Measurements from ENCODE around the gene ACTL9.

Gene ACTL9, protein sequence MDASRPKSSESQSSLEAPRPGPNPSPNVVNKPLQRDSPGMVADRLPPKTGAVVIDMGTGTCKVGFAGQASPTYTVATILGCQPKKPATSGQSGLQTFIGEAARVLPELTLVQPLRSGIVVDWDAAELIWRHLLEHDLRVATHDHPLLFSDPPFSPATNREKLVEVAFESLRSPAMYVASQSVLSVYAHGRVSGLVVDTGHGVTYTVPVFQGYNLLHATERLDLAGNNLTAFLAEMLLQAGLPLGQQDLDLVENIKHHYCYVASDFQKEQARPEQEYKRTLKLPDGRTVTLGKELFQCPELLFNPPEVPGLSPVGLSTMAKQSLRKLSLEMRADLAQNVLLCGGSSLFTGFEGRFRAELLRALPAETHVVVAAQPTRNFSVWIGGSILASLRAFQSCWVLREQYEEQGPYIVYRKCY

DNA sequence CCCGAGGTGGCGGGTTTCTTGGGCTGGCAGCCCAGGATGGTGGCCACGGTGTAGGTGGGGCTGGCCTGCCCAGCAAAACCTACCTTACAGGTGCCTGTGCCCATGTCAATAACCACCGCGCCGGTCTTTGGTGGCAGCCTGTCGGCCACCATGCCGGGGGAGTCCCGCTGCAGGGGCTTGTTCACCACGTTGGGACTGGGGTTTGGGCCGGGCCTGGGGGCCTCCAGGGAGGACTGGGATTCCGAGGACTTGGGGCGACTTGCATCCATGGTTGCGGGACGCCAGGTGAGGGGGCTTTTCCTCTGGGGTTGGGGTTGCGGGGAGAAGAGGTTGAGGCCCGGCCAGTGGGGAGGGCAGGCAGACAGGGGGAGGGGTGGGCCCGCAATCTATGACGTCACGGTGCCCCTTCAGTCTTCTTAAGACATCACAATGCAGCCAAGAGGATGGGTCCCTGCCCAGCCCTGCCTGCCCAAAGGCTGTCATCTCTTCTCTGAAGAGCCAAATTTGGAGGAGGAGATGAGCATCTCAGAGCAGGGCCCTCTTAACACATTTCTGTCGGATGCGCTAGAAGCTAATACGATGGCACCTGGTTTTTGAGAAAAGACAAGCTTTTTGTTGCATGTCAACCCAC is at the start of gene ACTL9:
TSS of gene ACTL9 (minus strand) at position 363 of the 631 bp plus-strand sequence. CDS start at position 269, 94 bp downstream.
- TF ChIP-seq GATA2 (IDR thresholded peaks at IDR 0.05; ENCODE audit: low read depth, low read length) (no peak), GATA3 (IDR thresholded peaks at IDR 0.05; ENCODE audit: low read depth, low read length) (no peak)

GRCh38 chr19:8738377-8738776 is 39.8 kb upstream of the ACTL9 start:
- TF ChIP-seq GATA2 (IDR thresholded peaks at IDR 0.05; ENCODE audit: low read depth, low read length): no peak
- no peak for TF ChIP-seq GATA3 (IDR thresholded peaks at IDR 0.05; ENCODE audit: low read depth, low read length)

DNA sequence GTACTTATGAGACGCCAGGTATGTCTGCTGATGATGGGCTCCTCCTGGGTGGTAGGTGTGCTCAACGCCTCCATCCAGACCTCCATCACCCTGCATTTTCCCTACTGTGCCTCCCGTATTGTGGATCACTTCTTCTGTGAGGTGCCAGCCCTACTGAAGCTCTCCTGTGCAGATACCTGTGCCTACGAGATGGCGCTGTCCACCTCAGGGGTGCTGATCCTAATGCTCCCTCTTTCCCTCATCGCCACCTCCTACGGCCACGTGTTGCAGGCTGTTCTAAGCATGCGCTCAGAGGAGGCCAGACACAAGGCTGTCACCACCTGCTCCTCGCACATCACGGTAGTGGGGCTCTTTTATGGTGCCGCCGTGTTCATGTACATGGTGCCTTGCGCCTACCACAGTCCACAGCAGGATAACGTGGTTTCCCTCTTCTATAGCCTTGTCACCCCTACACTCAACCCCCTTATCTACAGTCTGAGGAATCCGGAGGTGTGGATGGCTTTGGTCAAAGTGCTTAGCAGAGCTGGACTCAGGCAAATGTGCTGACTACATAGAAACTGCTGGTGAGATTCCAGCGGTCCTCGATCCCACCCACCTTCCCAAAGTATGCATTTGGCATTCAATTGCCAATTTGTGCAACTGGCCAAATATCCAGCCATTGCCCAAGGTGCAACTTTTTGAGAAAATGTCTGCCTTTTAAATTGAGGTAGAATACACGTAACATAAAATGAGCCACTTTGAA is 33.0 kb upstream of the ACTL9 start:
- TF ChIP-seq GATA2 (IDR thresholded peaks at IDR 0.05; ENCODE audit: low read depth, low read length): no peak
- no peak for TF ChIP-seq GATA3 (IDR thresholded peaks at IDR 0.05; ENCODE audit: low read depth, low read length)

- no peak for TF ChIP-seq GATA2 (IDR thresholded peaks at IDR 0.05; ENCODE audit: low read depth, low read length)
- TF ChIP-seq GATA3 (IDR thresholded peaks at IDR 0.05; ENCODE audit: low read depth, low read length): no peak
Measured at GRCh38 chr19:8724276-8724675, 25.7 kb upstream of the ACTL9 start.

- TF ChIP-seq GATA2 (IDR thresholded peaks at IDR 0.05; ENCODE audit: low read depth, low read length) (no peak), GATA3 (IDR thresholded peaks at IDR 0.05; ENCODE audit: low read depth, low read length) (no peak)
Measured at GRCh38 chr19:8722032-8722431, 23.4 kb upstream of the ACTL9 start.

GRCh38 chr19:8721334-8721733 is 22.7 kb upstream of the ACTL9 start, which contains the start of gene OR2Z1:
TSS of gene OR2Z1 (plus strand) at chr19:8721634. CDS start at chr19:8731029, 9,395 bp downstream.
- TF ChIP-seq GATA3 (IDR thresholded peaks at IDR 0.05; ENCODE audit: low read depth, low read length) (no peak), GATA2 (IDR thresholded peaks at IDR 0.05; ENCODE audit: low read depth, low read length) (no peak)

GRCh38 chr19:8705742-8706141 is 7.1 kb upstream of the ACTL9 start:
- TF ChIP-seq GATA2 (IDR thresholded peaks at IDR 0.05; ENCODE audit: low read depth, low read length) (no peak), GATA3 (IDR thresholded peaks at IDR 0.05; ENCODE audit: low read depth, low read length) (no peak)

GRCh38 chr19:8703223-8703622 is 4.6 kb upstream of the ACTL9 start:
- TF ChIP-seq GATA3 (IDR thresholded peaks at IDR 0.05; ENCODE audit: low read depth, low read length): no peak
- TF ChIP-seq GATA2 (IDR thresholded peaks at IDR 0.05; ENCODE audit: low read depth, low read length): no peak

DNA sequence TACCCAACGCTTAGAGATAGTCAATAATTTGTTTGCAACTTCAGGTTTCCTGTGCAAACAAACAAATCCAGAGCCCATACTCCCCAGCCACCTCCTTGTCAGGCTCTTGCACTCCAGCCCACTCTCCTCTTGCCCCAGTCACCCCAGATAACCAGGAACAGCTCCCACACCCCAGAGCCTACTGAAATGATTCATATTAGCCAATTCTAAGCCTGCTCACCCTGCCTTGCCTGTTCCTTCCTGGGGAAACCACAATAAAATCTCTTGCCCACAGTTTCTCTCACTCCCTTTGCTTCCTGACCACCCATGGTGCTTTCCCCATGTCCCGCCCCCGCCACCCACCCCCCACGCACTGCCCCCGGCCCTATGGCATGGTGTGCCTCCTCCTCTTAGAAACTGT is 3.8 kb upstream of the ACTL9 start:
- TF ChIP-seq GATA3 (IDR thresholded peaks at IDR 0.05; ENCODE audit: low read depth, low read length) (no peak), GATA2 (IDR thresholded peaks at IDR 0.05; ENCODE audit: low read depth, low read length) (no peak)

GRCh38 chr19:8700956-8701355 is 2.4 kb upstream of the ACTL9 start:
- no peak for TF ChIP-seq GATA2 (IDR thresholded peaks at IDR 0.05; ENCODE audit: low read depth, low read length)
- no peak for TF ChIP-seq GATA3 (IDR thresholded peaks at IDR 0.05; ENCODE audit: low read depth, low read length)

DNA sequence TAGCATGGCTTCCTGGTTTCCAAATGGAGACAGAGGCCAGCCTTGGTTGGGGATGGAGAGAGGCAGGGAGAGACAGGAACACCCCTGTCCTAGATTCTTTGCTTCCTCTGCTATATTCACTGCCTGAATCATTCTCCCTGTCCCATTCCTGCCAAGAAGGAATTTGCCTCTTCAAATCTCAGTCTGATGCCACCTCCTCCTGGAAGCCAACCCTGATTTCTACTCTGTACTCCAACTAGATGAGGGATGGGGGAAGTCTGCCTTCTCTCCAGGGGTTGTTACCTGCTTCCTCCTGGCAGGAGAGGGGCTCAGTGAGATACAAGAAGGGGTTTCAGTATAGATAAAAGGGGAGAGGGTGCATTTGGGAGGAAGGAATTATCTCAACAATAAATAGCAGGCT is 1.3 kb upstream of the ACTL9 start:
- TF ChIP-seq GATA3 (IDR thresholded peaks at IDR 0.05; ENCODE audit: low read depth, low read length): no peak
- no peak for TF ChIP-seq GATA2 (IDR thresholded peaks at IDR 0.05; ENCODE audit: low read depth, low read length)

DNA sequence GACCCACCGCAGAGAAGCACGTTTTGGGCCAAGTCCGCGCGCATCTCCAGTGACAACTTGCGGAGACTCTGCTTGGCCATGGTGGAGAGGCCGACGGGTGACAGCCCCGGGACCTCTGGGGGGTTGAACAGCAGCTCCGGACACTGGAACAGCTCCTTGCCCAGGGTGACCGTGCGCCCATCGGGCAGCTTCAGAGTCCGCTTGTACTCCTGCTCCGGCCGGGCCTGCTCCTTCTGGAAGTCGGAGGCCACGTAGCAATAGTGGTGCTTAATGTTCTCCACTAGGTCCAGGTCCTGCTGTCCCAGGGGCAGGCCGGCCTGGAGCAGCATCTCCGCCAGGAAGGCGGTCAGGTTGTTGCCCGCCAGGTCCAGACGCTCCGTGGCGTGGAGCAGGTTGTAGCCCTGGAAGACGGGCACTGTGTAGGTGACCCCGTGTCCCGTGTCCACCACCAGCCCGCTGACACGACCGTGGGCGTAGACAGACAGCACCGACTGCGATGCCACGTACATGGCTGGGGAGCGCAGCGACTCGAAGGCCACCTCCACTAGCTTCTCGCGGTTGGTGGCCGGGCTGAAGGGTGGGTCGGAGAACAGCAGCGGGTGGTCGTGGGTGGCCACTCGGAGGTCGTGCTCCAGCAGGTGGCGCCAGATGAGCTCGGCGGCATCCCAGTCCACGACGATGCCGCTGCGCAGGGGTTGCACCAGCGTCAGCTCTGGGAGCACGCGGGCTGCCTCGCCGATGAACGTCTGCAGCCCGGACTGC is 743 bp downstream of the ACTL9 start:
- no peak for TF ChIP-seq GATA3 (IDR thresholded peaks at IDR 0.05; ENCODE audit: low read depth, low read length)
- TF ChIP-seq GATA2 (IDR thresholded peaks at IDR 0.05; ENCODE audit: low read depth, low read length): no peak

DNA sequence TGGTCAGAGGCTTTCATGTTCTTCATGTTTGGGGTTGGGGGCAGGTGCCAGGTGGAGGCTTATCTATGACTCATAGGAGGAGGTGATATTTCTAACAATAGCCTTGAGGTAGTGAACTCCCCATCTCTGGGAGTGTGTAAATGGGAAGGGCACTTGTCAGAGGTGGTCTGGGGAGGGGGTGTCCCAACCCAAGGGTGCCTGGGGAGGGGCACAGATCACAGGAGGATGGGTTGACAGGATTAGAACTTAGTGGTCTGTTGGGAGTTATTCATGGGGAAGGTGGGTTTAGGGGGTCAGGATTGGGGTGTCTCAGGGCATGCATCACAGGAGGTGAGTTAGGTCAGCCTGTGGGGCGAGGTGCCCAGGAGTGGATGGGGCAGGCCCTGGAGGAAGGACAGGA is 1.6 kb downstream of the ACTL9 start:
- no peak for TF ChIP-seq GATA2 (IDR thresholded peaks at IDR 0.05; ENCODE audit: low read depth, low read length)
- no peak for TF ChIP-seq GATA3 (IDR thresholded peaks at IDR 0.05; ENCODE audit: low read depth, low read length)

DNA sequence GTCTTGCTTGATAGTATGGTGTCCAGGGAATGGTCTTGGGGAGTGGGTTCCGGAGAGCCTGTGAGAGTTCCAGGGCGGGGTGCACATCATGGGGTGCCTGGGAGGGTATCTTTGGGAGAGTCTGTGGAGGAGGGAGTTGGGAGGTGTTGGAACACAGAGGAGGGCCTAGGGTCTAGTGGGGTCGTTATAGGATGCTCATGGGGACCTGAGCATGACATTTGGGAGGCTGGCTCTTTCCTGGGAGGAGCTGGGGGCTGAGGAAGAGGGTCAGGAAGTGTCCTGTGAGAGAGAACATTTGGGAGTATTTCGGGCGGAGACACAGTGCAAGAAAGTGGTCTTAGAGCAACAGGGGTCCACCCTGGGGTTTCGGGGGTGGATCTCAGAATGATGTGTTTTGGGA is 2.7 kb downstream of the ACTL9 start:
- TF ChIP-seq GATA3 (IDR thresholded peaks at IDR 0.05; ENCODE audit: low read depth, low read length): no peak
- TF ChIP-seq GATA2 (IDR thresholded peaks at IDR 0.05; ENCODE audit: low read depth, low read length): no peak
